ENCODE results near the gene PPA1. TPM values are rescaled to one million over a fixed set of nuclear protein-coding genes. Genes with fewer than 3 reads are reported as not detected.

Gene PPA1
- total RNA-seq, 1 experiment from 2014 or later: 180 TPM

DNA sequence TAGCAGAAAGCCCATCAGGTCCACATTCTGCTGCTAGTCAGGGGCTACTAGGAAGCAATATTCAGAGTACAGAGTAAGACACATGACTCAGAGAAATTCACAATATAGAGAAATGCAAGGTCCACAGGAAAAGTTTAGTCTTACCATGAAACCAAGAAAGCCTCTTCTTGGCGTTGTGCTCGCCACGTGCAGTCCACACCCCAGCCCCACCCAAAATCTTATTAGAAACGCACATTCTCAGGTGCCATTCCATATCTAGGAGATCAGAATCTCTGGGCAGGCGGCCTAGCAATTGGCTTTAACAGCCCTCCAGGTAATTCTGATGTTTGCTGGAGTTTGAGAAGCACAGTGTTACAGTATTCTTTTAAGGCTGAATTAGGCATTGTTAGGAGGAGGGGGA is 47.1 kb downstream of the PPA1 start (continued):
- TF ChIP-seq, protein P1, sequence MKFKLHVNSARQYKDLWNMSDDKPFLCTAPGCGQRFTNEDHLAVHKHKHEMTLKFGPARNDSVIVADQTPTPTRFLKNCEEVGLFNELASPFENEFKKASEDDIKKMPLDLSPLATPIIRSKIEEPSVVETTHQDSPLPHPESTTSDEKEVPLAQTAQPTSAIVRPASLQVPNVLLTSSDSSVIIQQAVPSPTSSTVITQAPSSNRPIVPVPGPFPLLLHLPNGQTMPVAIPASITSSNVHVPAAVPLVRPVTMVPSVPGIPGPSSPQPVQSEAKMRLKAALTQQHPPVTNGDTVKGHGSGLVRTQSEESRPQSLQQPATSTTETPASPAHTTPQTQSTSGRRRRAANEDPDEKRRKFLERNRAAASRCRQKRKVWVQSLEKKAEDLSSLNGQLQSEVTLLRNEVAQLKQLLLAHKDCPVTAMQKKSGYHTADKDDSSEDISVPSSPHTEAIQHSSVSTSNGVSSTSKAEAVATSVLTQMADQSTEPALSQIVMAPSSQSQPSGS (CRISPR knock-in tag; IDR thresholded peaks at IDR 0.05; ENCODE audit: borderline replicate concordance, low read depth): no peak
- TF ChIP-seq, protein P2, sequence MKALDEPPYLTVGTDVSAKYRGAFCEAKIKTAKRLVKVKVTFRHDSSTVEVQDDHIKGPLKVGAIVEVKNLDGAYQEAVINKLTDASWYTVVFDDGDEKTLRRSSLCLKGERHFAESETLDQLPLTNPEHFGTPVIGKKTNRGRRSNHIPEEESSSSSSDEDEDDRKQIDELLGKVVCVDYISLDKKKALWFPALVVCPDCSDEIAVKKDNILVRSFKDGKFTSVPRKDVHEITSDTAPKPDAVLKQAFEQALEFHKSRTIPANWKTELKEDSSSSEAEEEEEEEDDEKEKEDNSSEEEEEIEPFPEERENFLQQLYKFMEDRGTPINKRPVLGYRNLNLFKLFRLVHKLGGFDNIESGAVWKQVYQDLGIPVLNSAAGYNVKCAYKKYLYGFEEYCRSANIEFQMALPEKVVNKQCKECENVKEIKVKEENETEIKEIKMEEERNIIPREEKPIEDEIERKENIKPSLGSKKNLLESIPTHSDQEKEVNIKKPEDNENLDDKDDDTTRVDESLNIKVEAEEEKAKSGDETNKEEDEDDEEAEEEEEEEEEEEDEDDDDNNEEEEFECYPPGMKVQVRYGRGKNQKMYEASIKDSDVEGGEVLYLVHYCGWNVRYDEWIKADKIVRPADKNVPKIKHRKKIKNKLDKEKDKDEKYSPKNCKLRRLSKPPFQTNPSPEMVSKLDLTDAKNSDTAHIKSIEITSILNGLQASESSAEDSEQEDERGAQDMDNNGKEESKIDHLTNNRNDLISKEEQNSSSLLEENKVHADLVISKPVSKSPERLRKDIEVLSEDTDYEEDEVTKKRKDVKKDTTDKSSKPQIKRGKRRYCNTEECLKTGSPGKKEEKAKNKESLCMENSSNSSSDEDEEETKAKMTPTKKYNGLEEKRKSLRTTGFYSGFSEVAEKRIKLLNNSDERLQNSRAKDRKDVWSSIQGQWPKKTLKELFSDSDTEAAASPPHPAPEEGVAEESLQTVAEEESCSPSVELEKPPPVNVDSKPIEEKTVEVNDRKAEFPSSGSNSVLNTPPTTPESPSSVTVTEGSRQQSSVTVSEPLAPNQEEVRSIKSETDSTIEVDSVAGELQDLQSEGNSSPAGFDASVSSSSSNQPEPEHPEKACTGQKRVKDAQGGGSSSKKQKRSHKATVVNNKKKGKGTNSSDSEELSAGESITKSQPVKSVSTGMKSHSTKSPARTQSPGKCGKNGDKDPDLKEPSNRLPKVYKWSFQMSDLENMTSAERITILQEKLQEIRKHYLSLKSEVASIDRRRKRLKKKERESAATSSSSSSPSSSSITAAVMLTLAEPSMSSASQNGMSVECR (CRISPR knock-in tag; IDR thresholded peaks at IDR 0.05; ENCODE audit: borderline replicate concordance): no peak
- no peak for TF ChIP-seq NFE2L1 (CRISPR knock-in tag; IDR thresholded peaks at IDR 0.05)
- no peak for TF ChIP-seq NR2C2 (CRISPR knock-in tag; IDR thresholded peaks at IDR 0.05)
- TF ChIP-seq, protein P3, sequence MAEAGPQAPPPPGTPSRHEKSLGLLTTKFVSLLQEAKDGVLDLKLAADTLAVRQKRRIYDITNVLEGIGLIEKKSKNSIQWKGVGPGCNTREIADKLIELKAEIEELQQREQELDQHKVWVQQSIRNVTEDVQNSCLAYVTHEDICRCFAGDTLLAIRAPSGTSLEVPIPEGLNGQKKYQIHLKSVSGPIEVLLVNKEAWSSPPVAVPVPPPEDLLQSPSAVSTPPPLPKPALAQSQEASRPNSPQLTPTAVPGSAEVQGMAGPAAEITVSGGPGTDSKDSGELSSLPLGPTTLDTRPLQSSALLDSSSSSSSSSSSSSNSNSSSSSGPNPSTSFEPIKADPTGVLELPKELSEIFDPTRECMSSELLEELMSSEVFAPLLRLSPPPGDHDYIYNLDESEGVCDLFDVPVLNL (CRISPR knock-in tag; IDR thresholded peaks at IDR 0.05; ENCODE audit: borderline replicate concordance, low read depth): no peak
- no peak for TF ChIP-seq SMAD4 (CRISPR knock-in tag; IDR thresholded peaks at IDR 0.05)
- TF ChIP-seq ATF1 (CRISPR knock-in tag; IDR thresholded peaks at IDR 0.05): no peak
- no peak for TF ChIP-seq JUN (CRISPR knock-in tag; IDR thresholded peaks at IDR 0.05)
- TF ChIP-seq, protein P4, sequence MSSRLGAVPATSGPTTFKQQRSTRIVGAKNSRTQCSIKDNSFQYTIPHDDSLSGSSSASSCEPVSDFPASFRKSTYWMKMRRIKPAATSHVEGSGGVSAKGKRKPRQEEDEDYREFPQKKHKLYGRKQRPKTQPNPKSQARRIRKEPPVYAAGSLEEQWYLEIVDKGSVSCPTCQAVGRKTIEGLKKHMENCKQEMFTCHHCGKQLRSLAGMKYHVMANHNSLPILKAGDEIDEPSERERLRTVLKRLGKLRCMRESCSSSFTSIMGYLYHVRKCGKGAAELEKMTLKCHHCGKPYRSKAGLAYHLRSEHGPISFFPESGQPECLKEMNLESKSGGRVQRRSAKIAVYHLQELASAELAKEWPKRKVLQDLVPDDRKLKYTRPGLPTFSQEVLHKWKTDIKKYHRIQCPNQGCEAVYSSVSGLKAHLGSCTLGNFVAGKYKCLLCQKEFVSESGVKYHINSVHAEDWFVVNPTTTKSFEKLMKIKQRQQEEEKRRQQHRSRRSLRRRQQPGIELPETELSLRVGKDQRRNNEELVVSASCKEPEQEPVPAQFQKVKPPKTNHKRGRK (CRISPR knock-in tag; IDR thresholded peaks at IDR 0.05; ENCODE audit: borderline replicate concordance): no peak
- TF ChIP-seq, protein P5, sequence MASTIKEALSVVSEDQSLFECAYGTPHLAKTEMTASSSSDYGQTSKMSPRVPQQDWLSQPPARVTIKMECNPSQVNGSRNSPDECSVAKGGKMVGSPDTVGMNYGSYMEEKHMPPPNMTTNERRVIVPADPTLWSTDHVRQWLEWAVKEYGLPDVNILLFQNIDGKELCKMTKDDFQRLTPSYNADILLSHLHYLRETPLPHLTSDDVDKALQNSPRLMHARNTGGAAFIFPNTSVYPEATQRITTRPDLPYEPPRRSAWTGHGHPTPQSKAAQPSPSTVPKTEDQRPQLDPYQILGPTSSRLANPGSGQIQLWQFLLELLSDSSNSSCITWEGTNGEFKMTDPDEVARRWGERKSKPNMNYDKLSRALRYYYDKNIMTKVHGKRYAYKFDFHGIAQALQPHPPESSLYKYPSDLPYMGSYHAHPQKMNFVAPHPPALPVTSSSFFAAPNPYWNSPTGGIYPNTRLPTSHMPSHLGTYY (CRISPR knock-in tag; IDR thresholded peaks at IDR 0.05): no peak

DNA sequence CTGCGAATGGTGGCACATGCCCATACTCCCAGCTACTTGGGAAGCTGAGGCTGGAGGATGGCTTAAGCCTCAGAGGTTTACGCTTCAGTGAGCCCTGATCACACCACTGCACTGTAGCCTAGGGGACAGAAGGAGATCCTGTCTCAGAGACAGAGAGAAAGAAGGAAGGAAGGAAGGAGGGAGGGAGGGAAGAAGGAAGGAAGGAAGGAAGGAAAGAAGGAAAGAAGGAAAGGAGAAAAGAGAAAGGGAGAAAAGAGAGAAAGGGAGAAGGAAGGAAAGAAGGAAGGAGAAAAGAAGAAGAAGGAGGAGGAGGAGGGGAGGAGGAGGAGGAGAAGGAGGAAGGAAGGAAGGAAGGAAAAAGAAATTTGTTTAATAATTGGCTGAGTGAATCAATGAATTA is 49.9 kb downstream of the PPA1 start:
- peaks cover 22% of the 10 kb centered on the region for H3K9me3 Mint-ChIP-seq
- H3K4me1 Mint-ChIP-seq: no peaks in the 10 kb centered on the region
- ChIA-PET CTCF (no interaction called here), POLR2A (no interaction called here)
- peaks cover 2% of the 10 kb centered on the region; the same call in 1 of the 2 replicates for H3K36me3 Mint-ChIP-seq
- no peak overlapping the region for H3K4me3 Mint-ChIP-seq
- H3K27ac Mint-ChIP-seq: no peak overlapping the region
- DNase-seq (ENCODE audit: low spot score): no peak
- peaks cover 16% of the 10 kb centered on the region for H3K27me3 Mint-ChIP-seq (ENCODE audit: low read depth)
- no peak for ATAC-seq
- TF ChIP-seq SMAD3 (CRISPR knock-in tag; IDR thresholded peaks at IDR 0.05; ENCODE audit: borderline replicate concordance) (no peak), CREB1 (CRISPR knock-in tag; IDR thresholded peaks at IDR 0.05) (no peak), JAZF1 (CRISPR knock-in tag; IDR thresholded peaks at IDR 0.05) (no peak), IRF2 (CRISPR knock-in tag; IDR thresholded peaks at IDR 0.05; ENCODE audit: borderline replicate concordance, low read depth) (no peak), NFATC4 (CRISPR knock-in tag; IDR thresholded peaks at IDR 0.05) (no peak), KAT7 (CRISPR knock-in tag; IDR thresholded peaks at IDR 0.05; ENCODE audit: borderline replicate concordance) (no peak), ZNF219 (CRISPR knock-in tag; IDR thresholded peaks at IDR 0.05; ENCODE audit: borderline replicate concordance) (no peak), FOXK1 (CRISPR knock-in tag; IDR thresholded peaks at IDR 0.05) (no peak)
- TF ChIP-seq, protein P6, sequence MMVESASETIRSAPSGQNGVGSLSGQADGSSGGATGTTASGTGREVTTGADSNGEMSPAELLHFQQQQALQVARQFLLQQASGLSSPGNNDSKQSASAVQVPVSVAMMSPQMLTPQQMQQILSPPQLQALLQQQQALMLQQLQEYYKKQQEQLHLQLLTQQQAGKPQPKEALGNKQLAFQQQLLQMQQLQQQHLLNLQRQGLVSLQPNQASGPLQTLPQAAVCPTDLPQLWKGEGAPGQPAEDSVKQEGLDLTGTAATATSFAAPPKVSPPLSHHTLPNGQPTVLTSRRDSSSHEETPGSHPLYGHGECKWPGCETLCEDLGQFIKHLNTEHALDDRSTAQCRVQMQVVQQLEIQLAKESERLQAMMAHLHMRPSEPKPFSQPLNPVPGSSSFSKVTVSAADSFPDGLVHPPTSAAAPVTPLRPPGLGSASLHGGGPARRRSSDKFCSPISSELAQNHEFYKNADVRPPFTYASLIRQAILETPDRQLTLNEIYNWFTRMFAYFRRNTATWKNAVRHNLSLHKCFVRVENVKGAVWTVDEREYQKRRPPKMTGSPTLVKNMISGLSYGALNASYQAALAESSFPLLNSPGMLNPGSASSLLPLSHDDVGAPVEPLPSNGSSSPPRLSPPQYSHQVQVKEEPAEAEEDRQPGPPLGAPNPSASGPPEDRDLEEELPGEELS (CRISPR knock-in tag; IDR thresholded peaks at IDR 0.05): no peak
- TF ChIP-seq, protein P4 (CRISPR knock-in tag; IDR thresholded peaks at IDR 0.05; ENCODE audit: borderline replicate concordance): no peak
- TF ChIP-seq, protein P7, sequence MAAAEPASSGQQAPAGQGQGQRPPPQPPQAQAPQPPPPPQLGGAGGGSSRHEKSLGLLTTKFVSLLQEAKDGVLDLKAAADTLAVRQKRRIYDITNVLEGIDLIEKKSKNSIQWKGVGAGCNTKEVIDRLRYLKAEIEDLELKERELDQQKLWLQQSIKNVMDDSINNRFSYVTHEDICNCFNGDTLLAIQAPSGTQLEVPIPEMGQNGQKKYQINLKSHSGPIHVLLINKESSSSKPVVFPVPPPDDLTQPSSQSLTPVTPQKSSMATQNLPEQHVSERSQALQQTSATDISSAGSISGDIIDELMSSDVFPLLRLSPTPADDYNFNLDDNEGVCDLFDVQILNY (CRISPR knock-in tag; IDR thresholded peaks at IDR 0.05): no peak
